Thyroid gland (tissue), 4 donors: ENCODE measurements around the gene STAG1. TPM values are rescaled to one million over a fixed set of nuclear protein-coding genes. Genes with fewer than 3 reads are reported as not detected.
"Not testable (repeated sequence)": the region's sequence is repeated elsewhere in the genome, so short reads cannot be mapped to it uniquely, and the experiment has no call there.

Source experiments
- DNase-seq, 2 donors: peaks; one replicate each; pipeline ENCODE4 v3.0.0-alpha.2; 2019
- H3K27ac ChIP-seq, 3 donors: fragments of 200-600 bp; sonication (generic); 1 replicate in 2 of 3; 2 replicates in 1 of 3; pipeline ENCODE4 v1.5.1; 2016 to 2019; ENCODE audit warnings: mild to moderate bottlenecking in 1 of 3, moderate library complexity in 1 of 3
- H3K27me3 ChIP-seq: fragments of 200-600 bp; sonication (generic); one replicate; pipeline ENCODE4 v1.5.1; 2019
- H3K36me3 ChIP-seq, 2 donors: fragments of 200-600 bp; sonication (generic); one replicate each; pipeline ENCODE4 v1.5.1; 2016 to 2019
- H3K4me1 ChIP-seq, 2 donors: fragments of 200-600 bp; sonication (generic); one replicate each; pipeline ENCODE4 v1.5.1; 2017 to 2019
- H3K4me3 ChIP-seq, 3 donors: fragments of 200-600 bp; sonication (generic); replicated peaks in 1 of 3; 1 replicate in 2 of 3; 2 replicates in 1 of 3; pipeline ENCODE4 v1.5.1; 2016; ENCODE audit warnings: mild to moderate bottlenecking in 1 of 3
- H3K9me3 ChIP-seq: fragments of 200-600 bp; sonication (generic); one replicate; pipeline ENCODE4 v1.5.1; 2017
- CTCF ChIP-seq, 6 experiments: fragments of 200-600 bp in 3 of 6; fragments of 450-650 bp in 3 of 6; sonication (generic) in 3 of 6; IDR thresholded peaks; one replicate each; pipeline ENCODE4 v1.5.1; 2016 to 2019; ENCODE audit warnings: antibody characterized with exemption in 6 of 6, mild to moderate bottlenecking in 2 of 6, inconsistent platforms in 1 of 6, moderate library complexity in 1 of 6
- POLR2A ChIP-seq, 2 donors: fragments of 450-650 bp; IDR thresholded peaks; one replicate each; pipeline ENCODE4 v1.6.1; 2017; ENCODE audit warnings: antibody characterized with exemption in 2 of 2, mild to moderate bottlenecking in 2 of 2, moderate library complexity in 1 of 2
- WGBS, 2 donors: methylation state at CpG; one replicate each; pipeline ENCODE4 v1.1.5; 2017; 5-methylcytosine and 5-hydroxymethylcytosine counted together
- intact Hi-C: fragments of 100-400 bp; cut with DNase I; formaldehyde crosslinking; loops from one replicate; pipeline ENCODE4 v1.15.1; 2023
- total RNA-seq, 4 donors: library from RNA; depleted of rRNA; stranded (reverse); fragments of >200 nt; gene quantifications; one replicate each; pipeline ENCODE4 v1.2.3, GENCODE V29; 2016

The STAG1 gene
- total RNA-seq, 4 donors from 2014 or later: 50.5 to 68.8 (median 54.4) TPM

DNA sequence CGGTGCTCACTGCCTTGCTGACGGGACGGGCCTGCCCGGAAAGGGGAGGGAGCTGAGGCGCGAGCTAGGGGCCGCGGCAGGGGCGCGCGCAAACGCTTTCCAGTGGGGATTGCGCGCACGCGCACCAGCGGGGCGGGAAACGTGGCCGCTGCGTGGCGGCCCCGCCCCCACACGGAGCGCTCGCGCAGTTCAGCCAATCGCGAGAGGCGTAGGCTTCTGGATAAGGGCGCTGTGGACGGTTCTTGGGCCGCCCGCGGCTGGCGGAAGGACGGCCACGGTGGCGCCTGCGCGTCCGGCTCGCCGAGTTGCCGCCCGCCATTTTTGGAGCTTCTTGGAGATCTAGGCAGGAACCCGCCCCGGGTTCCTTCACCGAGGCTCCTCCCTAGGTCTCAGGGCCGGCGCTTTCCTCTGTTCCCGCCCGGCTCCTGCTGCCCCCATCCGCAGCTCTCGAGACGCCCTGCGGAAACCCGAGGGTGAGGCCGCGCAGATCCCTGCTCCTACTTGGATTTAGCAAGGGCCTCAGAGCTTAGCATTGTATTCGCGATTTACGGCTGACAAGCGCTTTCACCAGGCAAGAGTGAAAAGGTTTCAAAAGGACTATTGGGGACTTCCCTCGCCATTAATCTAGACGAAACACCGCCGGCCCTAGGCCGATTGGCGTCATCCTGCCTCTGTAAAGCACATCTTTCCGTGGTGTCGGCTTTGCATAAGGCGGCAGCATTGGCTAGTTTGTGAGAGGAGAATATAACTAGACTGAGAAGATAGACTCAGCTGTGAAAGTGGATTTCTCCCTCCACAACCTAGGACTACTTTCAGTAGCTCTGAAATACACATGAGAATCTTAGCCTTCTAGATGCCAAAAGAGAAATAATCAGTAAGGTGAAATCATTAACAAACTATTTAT, 496 bp upstream of the STAG1 start:
- H3K36me3 ChIP-seq: no peaks in the 10 kb centered on the region
- H3K9me3 ChIP-seq: no peaks in the 10 kb centered on the region
- H3K27ac ChIP-seq: peak overlapping the region; percentile 93 to 99 (median 98)
- DNase-seq: peak; percentile 98 to 99
- TF ChIP-seq CTCF (IDR thresholded peaks at IDR 0.05): peak in 4 of 6 experiments; percentile 37 to 100 (median 45)
- TF ChIP-seq POLR2A (IDR thresholded peaks at IDR 0.05): peak in 1 of 2 donors; percentile 89
- intact Hi-C loops: loop anchor here (5.0 to 10.0 kb wide), 3 partner anchors 360 to 675 kb away; partner anchors contain the start of gene MSL2
- no peaks in the 10 kb centered on the region for H3K27me3 ChIP-seq
- H3K4me1 ChIP-seq: peaks cover 16 to 35% of the 10 kb centered on the region in 2 donors
- peak overlapping the region in 2 of 3 donors; percentile 20 to 37 for H3K4me3 ChIP-seq
- 0 to 2% methylated on average over 9 to 41 of the region's 73 CpGs for WGBS, 2 donors

DNA sequence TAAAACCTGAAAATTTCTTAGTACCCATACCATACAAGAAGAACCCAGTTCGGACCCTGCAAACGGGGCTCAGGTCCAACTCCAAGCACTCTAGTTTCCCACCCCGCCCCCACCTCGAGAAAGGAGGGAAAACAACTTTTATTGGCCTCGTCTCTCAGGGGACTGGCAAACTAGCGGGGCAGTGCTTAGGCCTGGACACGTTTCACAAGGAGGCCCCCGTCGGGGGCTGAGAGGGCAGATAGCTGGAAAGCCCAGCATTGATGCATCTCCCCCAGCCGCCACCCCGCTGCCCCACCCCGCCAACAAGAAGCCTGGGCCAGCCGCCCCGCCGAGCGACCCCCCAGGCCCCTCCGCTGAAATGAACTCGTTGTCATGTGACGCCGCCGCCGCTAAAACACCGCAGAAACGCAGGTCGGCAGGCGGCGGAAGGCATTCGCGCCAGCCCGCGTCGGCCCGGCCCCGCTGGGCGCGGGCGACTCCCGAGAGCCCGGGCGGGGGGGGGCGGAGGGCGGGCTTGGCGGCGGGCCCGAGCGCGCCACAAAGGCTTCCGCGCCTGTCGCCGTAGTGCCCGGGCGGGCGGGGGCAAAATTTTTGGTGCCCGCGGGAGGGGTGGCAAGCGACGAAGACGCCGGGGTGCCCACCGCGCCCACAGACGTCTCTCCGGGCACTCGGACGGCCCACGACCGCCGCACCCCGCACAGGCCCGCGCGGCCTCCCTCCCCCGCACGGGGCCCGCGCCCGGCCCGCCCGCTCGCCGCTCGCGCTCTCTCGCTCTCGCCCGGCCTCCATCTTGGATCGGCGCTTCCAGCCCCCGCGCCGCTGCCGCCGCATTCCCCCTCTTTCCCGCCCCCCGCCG, 634 bp downstream of the STAG1 start:
- Histone ChIP-seq H3K4me3 (peak overlapping the region; percentile 41 to 67 (median 54)), H3K4me1 (peaks cover 16 to 41% of the 10 kb centered on the region in 2 donors), H3K27ac (peak overlapping the region; percentile 97 to 99 (median 98)), H3K9me3 (no peaks in the 10 kb centered on the region), H3K27me3 (no peaks in the 10 kb centered on the region), H3K36me3 (no peaks in the 10 kb centered on the region)
- intact Hi-C loops: loop anchor here (5.0 to 10.0 kb wide), 3 partner anchors 359 to 674 kb away; partner anchors contain the start of gene MSL2
- WGBS, 2 donors: 0 to 1% methylated on average over 9 to 15 of the region's 97 CpGs
- TF ChIP-seq CTCF (IDR thresholded peaks at IDR 0.05) (no peak), POLR2A (IDR thresholded peaks at IDR 0.05) (peak in 1 of 2 donors; percentile 32)
- peak; percentile 72 to 76 for DNase-seq

- intact Hi-C loops: loop anchor here (5.0 to 10.0 kb wide), 3 partner anchors 359 to 674 kb away; partner anchors contain the start of gene MSL2
- Histone ChIP-seq H3K27me3 (no peaks in the 10 kb centered on the region), H3K4me1 (peaks cover 16 to 47% of the 10 kb centered on the region in 2 donors), H3K9me3 (no peaks in the 10 kb centered on the region), H3K36me3 (no peaks in the 10 kb centered on the region), H3K27ac (peak overlapping the region; percentile 97 to 99 (median 98)), H3K4me3 (peak overlapping the region; percentile 16 to 67 (median 41))
- WGBS, 2 donors: 2% methylated on average over 9 of the region's 9 CpGs
- no peak for TF ChIP-seq POLR2A (IDR thresholded peaks at IDR 0.05)
- TF ChIP-seq CTCF (IDR thresholded peaks at IDR 0.05): no peak
- DNase-seq: no peak
Measured at GRCh38 chr3:136750897-136751315, 1.3 kb downstream of the STAG1 start.

GRCh38 chr3:136750209-136750896, 1.8 kb downstream of the STAG1 start:
- Histone ChIP-seq H3K36me3 (no peaks in the 10 kb centered on the region), H3K4me3 (peak overlapping the region in 2 of 3 donors; percentile 16 to 67), H3K27me3 (no peaks in the 10 kb centered on the region), H3K27ac (peak overlapping the region; percentile 97 to 99 (median 98)), H3K4me1 (peaks cover 16 to 48% of the 10 kb centered on the region in 2 donors), H3K9me3 (no peaks in the 10 kb centered on the region)
- intact Hi-C loops: loop anchor here (5.0 to 10.0 kb wide), 3 partner anchors 358 to 673 kb away; partner anchors contain the start of gene MSL2
- DNase-seq: no peak
- no peak for TF ChIP-seq POLR2A (IDR thresholded peaks at IDR 0.05)
- no peak for TF ChIP-seq CTCF (IDR thresholded peaks at IDR 0.05)
- WGBS, 2 donors: 8 to 15% methylated on average over 8 of the region's 8 CpGs

GRCh38 chr3:136749602-136750001, 2.6 kb downstream of the STAG1 start:
- H3K27me3 ChIP-seq, H3K36me3 ChIP-seq, H3K9me3 ChIP-seq, H3K27ac ChIP-seq, DNase-seq, H3K4me3 ChIP-seq: not testable (repeated sequence)
- intact Hi-C loops: loop anchor here (5.0 to 10.0 kb wide), 3 partner anchors 357 to 672 kb away; partner anchors contain the start of gene MSL2
- peaks cover 16 to 48% of the 10 kb centered on the region in 2 donors for H3K4me1 ChIP-seq
- 88 to 89% methylated on average over 6 of the region's 6 CpGs for WGBS, 2 donors
